ENCODE data around the gene RNU5B-1. TPM values are rescaled to one million over a fixed set of nuclear protein-coding genes. Genes with fewer than 3 reads are reported as not detected.

Gene RNU5B-1
- total and polyA plus RNA-seq, 2 of the 4 experiments (the other 2 are of a cell fraction), result not detected

- no peak for TF ChIP-seq RFX5 (IDR thresholded peaks at IDR 0.05; ENCODE audit: low read depth, low read length)
- TF ChIP-seq MXI1 (IDR thresholded peaks at IDR 0.05; ENCODE audit: borderline replicate concordance, low read depth, low read length), result no peak
- no peak for TF ChIP-seq BHLHE40 (IDR thresholded peaks at IDR 0.05; ENCODE audit: low read depth, low read length)
- no peak for TF ChIP-seq NFE2L2 (IDR thresholded peaks at IDR 0.05; ENCODE audit: low read depth, low read length)
- TF ChIP-seq RCOR1 (IDR thresholded peaks at IDR 0.05; ENCODE audit: insufficient replicate concordance, low read length), result no peak
- TF ChIP-seq ELK1 (IDR thresholded peaks at IDR 0.05; ENCODE audit: borderline replicate concordance, low read depth, low read length), result no peak
- TF ChIP-seq FOS (IDR thresholded peaks at IDR 0.05; ENCODE audit: low read depth, low read length), result no peak
- no peak for TF ChIP-seq MAFK (IDR thresholded peaks at IDR 0.05; ENCODE audit: low read depth, low read length)
- TF ChIP-seq SMC3 (IDR thresholded peaks at IDR 0.05; ENCODE audit: low read depth, low read length), result no peak
- no peak for TF ChIP-seq RAD21 (IDR thresholded peaks at IDR 0.05; ENCODE audit: low read length)
- TF ChIP-seq CTCF (conservative IDR thresholded peaks at IDR 0.05; ENCODE audit: low read depth, low read length), result no peak
- no peak for TF ChIP-seq CEBPB (IDR thresholded peaks at IDR 0.05; ENCODE audit: low read depth, low read length)
- no peak for TF ChIP-seq CHD1 (IDR thresholded peaks at IDR 0.05; ENCODE audit: low read depth, low read length)
- TF ChIP-seq USF2 (IDR thresholded peaks at IDR 0.05; ENCODE audit: low read depth, low read length), result no peak
- no peak for TF ChIP-seq POLR2A (IDR thresholded peaks at IDR 0.05; ENCODE audit: low read depth, low read length)
- TF ChIP-seq MAZ (IDR thresholded peaks at IDR 0.05; ENCODE audit: borderline replicate concordance, low read depth, low read length), result no peak
- Histone ChIP-seq H2BK5ac (ENCODE audit: low read depth, low read length, poor library complexity, severe bottlenecking) (no peak overlapping the region), H3K27ac (ENCODE audit: insufficient read depth, low read length) (no peak overlapping the region), H3K23ac (ENCODE audit: low read depth, low read length) (no peak overlapping the region), H4K91ac (ENCODE audit: insufficient read depth, low read depth, low read length) (no peak overlapping the region), H4K20me1 (ENCODE audit: insufficient read depth, low read length) (0 out of 2 replicates have a peak, but pooled peaks cover 4% of the 10 kb centered on the region), H3K27me3 (ENCODE audit: control insufficient read depth, insufficient read depth, low read length) (no peaks in the 10 kb centered on the region), H3K18ac (ENCODE audit: low read depth, low read length) (no peak overlapping the region), H3K56ac (ENCODE audit: extremely low read depth, insufficient read depth, low read length) (no peak overlapping the region), H2BK20ac (ENCODE audit: low read depth, low read length) (no peak overlapping the region), H2AK5ac (ENCODE audit: low read depth, low read length) (no peak overlapping the region), H3K4me1 (ENCODE audit: control insufficient read depth, insufficient read depth, low read length) (peaks cover 3% of the 10 kb centered on the region), H4K5ac (ENCODE audit: low read depth, low read length) (no peak overlapping the region), H3K14ac (replicated peaks; ENCODE audit: low read depth, low read length) (no peak overlapping the region), H3K79me1 (ENCODE audit: low read depth in 1 of 2, low read length in 2 of 2) (no peaks in the 10 kb centered on the region), H3K9me3 (ENCODE audit: control insufficient read depth, insufficient read depth, low read length) (no peaks in the 10 kb centered on the region), H2AFZ (replicated peaks; ENCODE audit: low read length, poor library complexity) (no peak overlapping the region), H3K9ac (ENCODE audit: low read depth, low read length) (no peak overlapping the region), H3K4ac (ENCODE audit: low read depth, low read length) (no peak overlapping the region), H2BK120ac (ENCODE audit: low read depth, low read length) (no peak overlapping the region), H3K9me1 (ENCODE audit: insufficient read depth, low read length) (no peaks in the 10 kb centered on the region), H2AK9ac (replicated peaks; ENCODE audit: low read depth, low read length, poor library complexity) (no peak overlapping the region), H3K4me3 (ENCODE audit: insufficient read depth, low read depth, low read length) (no peak overlapping the region), H4K8ac (ENCODE audit: low read depth in 2 of 2, low read length in 2 of 2) (no peak overlapping the region), H3K36me3 (ENCODE audit: control insufficient read depth, insufficient read depth, low read length) (no peaks in the 10 kb centered on the region), H2BK15ac (ENCODE audit: low read depth, low read length) (no peak overlapping the region), H3K4me2 (ENCODE audit: low read depth, low read length) (no peak overlapping the region)
- no CpG with 5 or more reads among the region's 11 CpGs for WGBS, 2 experiments (ENCODE audit: extremely low coverage in 2 of 2, insufficient read length in 1 of 2)
- DNase-seq (no peak), ATAC-seq (ENCODE audit: low read depth) (no peak)
- intact Hi-C loops (cut with micrococcal nuclease) (no loop called here), dilution Hi-C loops (cut with HindIII; ENCODE audit: low sequenced_read_pairs, unreplicated experiment) (no loop called here), in situ Hi-C loops (cut with MboI; ENCODE audit: low sequenced_read_pairs) (no loop called here)
- CTCF ChIA-PET, result interaction anchor here (1.2 to 1.6 kb wide), 2 partner anchors 104 to 113 kb away, joined by 4 to 7 read pairs; partner anchors contain the start of gene CLPX
- POLR2A ChIA-PET (ENCODE audit: unreplicated experiment), result no interaction called here
- BruUV-seq (replicated peaks), result no TSS peak
Measured at GRCh38 chr15:65298731-65299130, 5.7 kb upstream of the RNU5B-1 start.
